Rectal smooth muscle tissue (tissue), 1 donor: Measurements from ENCODE around the gene GLIS1.

Experiments
- H3K27ac ChIP-seq: one replicate; pipeline ENCODE4 v1.7.0; 2013; ENCODE audit warnings: low read depth, low read length, inconsistent platforms
- H3K27me3 ChIP-seq: one replicate; pipeline ENCODE4 v1.7.0; 2013; ENCODE audit warnings: low read length; ENCODE audit not compliant: control insufficient read depth, insufficient read depth
- H3K36me3 ChIP-seq: one replicate; pipeline ENCODE4 v1.7.0; 2013; ENCODE audit warnings: low read length; ENCODE audit not compliant: control insufficient read depth, insufficient read depth
- H3K4me1 ChIP-seq: one replicate; pipeline ENCODE4 v1.7.0; 2013; ENCODE audit warnings: low read length; ENCODE audit not compliant: control insufficient read depth, insufficient read depth
- H3K4me3 ChIP-seq: one replicate; pipeline ENCODE4 v1.7.0; 2013; ENCODE audit warnings: low read length
- H3K9ac ChIP-seq: one replicate; pipeline ENCODE4 v1.7.0; 2013; ENCODE audit warnings: low read length

GLIS1 gene

DNA sequence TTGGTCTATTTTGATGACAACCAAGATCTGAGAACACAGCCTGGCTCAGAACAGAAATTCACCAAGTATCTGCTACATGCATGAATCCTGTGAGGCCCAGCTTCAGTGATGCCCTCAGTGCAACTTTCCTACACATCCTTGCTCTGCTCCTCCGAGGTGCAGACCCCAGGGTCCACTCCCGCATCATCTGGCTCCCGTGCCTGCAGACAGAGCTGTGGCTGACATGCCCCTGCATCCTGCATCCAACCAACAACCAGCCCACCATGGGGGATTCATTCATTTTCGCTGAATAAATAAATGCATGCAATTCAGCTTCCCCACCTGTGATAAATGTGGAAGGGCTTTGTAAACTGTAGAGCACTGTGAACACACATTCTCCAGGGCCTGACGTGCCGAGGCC, 112.3 kb downstream of the GLIS1 start:
- Histone ChIP-seq H3K9ac (no peak overlapping the region), H3K4me3 (no peak overlapping the region), H3K36me3 (no peaks in the 10 kb centered on the region), H3K4me1 (no peaks in the 10 kb centered on the region), H3K27me3 (no peaks in the 10 kb centered on the region), H3K27ac (no peak overlapping the region)

DNA sequence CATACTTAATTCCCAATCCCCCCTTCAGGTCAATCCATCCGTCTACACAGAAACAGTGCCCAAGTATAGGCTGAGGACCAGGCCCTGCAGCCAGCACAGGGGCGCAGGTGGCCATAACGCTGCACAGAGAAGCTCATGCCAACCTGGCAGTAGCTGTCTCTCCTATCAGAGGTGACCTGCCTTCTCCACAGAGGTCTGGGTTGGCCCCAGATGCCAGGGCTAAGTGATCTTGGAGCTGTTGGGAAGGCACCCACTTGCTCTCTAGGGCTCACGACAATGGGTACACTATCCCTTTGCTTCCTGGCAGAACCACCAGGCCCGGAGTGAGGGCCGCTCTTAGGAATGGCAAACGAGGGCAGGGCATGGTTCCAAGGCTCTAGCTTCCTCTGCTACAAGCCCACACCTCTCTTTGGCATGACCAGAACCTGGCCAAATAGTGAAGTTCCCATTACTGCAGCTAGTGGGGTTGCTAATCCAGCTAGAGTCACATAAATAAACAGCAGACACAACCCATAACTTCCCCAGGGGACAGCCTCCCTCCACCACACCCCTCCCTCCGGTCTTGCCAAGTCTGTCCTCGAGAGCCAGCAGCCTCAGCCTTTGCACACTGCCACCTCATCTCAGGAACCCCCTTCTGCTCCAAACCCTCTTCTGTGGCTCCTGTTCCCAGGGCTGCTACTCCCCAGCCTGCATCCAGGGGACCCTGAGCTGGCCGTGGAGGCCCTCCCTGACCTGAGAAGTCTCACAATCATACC, 113.0 kb downstream of the GLIS1 start:
- no peaks in the 10 kb centered on the region for H3K4me1 ChIP-seq
- no peak overlapping the region for H3K4me3 ChIP-seq
- H3K36me3 ChIP-seq = no peaks in the 10 kb centered on the region
- H3K27me3 ChIP-seq = no peaks in the 10 kb centered on the region
- no peak overlapping the region for H3K27ac ChIP-seq
- H3K9ac ChIP-seq = no peak overlapping the region

DNA sequence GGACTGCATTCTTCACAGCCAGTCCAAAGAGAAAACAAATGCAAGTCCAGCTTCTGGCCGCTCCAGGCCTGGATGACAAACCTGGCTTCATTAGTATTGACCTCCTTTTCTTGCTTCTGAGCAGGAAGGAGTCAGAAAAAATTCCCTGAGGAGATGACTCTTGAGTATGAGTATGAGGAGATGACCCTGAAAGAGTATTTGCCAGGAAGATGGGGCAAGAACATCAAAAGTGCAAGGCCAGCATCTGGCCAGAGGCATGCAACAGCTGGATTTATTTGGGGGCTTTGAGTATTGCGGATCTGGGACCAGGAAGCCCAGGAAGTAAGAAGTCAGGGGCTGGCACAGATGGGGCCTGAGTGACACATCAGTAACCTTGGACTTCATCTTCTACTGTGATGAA, 113.9 kb downstream of the GLIS1 start:
- no peak overlapping the region for H3K27ac ChIP-seq
- no peak overlapping the region for H3K9ac ChIP-seq

DNA sequence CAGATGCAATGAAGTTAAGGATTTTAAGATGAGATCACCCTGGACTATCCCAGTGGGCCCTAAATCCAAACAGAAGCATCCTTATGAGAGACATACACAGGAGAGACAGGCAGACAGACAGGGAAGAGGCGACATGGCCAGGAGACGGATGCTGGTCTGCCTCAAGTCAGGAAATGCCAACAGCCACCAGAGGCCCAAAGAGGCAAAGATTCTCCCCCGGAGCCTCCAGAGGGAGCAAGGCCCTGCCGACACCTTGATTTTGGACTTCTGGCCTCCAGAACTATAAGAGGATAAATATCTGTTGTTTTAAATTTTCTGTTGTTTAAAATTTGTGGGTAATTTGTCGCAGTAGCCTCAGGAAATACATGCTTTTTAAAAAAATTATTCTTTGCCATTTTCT, 116.4 kb downstream of the GLIS1 start:
- Histone ChIP-seq H3K36me3 (no peaks in the 10 kb centered on the region), H3K27me3 (no peaks in the 10 kb centered on the region), H3K9ac (no peak overlapping the region), H3K4me1 (no peaks in the 10 kb centered on the region), H3K4me3 (no peak overlapping the region), H3K27ac (no peak overlapping the region)

More for the DNA sequence above, 113.9 kb downstream of the GLIS1 start:
- no peaks in the 10 kb centered on the region for H3K4me1 ChIP-seq
- H3K36me3 ChIP-seq = no peaks in the 10 kb centered on the region
- no peaks in the 10 kb centered on the region for H3K27me3 ChIP-seq
- H3K4me3 ChIP-seq = no peak overlapping the region

DNA sequence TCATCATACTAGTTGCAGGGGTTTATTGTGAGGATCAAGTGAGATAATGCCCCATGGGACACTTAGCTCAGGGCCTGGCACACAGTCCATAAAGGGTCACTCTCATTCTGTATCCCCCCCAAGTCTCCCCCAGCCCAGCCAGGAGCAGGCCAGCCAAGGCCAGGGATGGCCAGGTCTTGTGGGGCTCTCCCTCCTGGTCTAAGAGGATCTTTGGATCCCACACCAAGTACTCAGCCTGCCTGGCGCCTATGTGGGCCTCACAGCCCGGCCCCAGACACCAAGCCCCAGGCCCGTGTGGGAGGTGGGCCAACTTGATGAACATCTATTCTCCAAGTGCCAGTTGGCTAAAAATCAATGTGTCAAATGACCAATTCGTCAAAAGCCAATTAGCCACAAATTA, 117.8 kb downstream of the GLIS1 start:
- Histone ChIP-seq H3K9ac (no peak overlapping the region), H3K4me1 (no peaks in the 10 kb centered on the region), H3K27ac (no peak overlapping the region), H3K27me3 (no peaks in the 10 kb centered on the region), H3K36me3 (no peaks in the 10 kb centered on the region), H3K4me3 (no peak overlapping the region)

DNA sequence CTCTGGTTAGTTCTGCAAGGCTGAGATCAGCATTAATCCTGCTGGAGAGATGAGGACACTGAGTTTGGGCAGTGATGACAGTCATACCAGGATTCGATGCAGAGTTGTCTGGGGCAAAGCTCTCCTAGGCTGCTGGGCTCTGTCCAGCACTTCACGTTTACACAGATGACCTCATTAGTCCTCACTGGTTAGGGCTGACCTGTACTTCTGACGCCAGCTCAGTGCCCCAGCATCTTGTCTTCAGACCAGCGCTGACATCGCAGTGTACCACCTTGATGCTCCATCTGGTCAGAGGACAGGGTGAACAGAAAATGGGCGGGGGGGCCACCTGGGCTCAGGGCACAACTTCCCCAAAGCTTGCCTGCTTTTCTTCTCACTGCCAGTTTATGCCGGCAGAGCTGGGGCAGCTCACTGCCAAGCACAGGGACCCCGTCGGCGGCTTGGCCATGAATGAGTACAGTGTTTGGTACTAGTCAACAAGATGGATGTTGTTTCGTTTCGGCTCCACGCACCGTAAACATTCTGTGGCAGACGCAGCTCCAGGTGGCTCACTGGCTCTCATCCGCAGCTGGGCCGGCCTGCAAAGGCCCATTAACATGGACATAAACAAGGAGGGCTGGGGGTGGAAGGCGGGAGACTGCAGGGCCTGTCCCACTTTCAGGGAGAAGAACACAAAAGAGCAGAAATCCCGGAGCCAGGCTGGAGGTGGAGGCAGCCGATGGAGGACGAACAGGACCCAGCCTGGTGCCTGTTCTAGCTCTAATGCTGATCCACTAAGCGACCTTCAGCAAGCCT, 118.7 kb downstream of the GLIS1 start:
- Histone ChIP-seq H3K4me1 (no peaks in the 10 kb centered on the region), H3K9ac (no peak overlapping the region), H3K4me3 (no peak overlapping the region), H3K36me3 (no peaks in the 10 kb centered on the region), H3K27ac (no peak overlapping the region), H3K27me3 (no peaks in the 10 kb centered on the region)

DNA sequence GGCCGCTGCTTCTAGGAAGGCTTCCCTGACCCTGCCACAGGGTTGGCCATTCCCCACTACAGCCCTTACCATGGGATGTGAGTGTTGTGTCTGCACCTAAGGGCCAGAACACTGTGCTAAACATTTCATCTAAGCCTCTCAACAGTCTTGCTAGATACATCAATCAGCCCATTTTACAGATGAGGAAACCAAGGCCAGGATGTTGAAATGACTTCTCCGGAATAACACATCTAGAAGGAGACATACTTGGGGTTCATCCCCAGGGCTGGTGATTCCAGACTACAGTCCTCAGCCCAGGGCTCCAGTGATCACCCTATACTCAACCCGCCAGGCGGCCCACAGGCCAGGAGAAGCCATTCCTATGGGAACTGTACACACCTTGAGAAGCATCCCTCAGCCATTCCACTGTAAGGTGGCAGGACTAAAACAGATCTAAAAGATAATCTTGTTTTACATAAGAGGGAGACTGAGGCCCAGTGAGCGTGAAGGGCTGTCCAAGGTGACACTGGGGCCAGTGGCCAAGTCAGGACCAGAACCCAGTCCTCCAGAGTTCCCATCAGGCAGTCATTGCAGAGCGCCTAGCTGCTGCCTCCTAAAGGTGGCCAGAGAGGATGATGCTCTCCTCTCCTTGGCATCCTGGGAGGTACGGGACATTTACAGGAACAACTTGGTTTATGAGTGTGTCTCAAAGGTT, 119.5 kb downstream of the GLIS1 start:
- no peak overlapping the region for H3K27ac ChIP-seq
- H3K27me3 ChIP-seq = no peaks in the 10 kb centered on the region
- no peaks in the 10 kb centered on the region for H3K4me1 ChIP-seq
- no peaks in the 10 kb centered on the region for H3K36me3 ChIP-seq
- H3K9ac ChIP-seq = no peak overlapping the region
- no peak overlapping the region for H3K4me3 ChIP-seq

DNA sequence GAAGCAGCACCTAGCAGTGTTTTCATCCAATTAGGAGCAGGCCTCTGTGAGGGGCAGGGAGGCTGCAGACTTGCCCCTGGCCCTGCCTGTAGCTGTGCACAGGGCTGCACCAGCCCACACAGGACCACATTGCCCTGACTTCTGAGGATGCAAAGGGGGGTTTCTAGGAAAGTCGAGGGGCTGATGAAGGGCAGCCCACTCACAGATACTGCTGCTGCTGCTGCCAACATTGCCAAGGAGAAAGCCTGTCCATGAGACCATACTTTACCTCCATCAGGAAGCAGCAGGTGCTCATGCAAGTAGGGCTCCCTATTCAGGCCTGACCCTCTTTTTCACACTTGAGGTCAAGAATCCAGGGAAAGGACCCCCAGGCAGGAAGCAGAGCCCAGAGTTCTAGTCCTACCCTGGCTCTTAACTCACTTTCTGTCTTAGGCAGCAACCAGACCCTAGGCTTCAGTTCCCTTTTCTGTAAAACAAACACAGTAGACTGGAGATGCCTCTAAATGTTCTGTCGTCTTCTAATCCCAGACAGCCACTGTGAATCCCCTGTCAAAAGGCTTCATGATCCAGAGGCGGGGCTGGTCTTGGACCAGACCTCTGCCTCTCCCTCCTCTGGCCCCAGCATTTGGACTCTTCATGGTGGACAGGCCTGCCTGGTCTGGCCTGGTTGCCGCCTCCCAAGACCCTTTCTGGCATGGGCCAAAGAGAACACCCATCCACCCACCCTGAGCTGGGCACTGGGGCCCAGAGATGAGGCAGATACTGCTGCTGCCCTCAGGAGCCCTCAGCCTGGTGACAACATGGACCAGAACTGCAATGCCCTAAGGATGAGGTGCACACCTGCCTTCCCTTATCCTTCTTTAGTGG, 120.2 kb downstream of the GLIS1 start:
- Histone ChIP-seq H3K36me3 (no peaks in the 10 kb centered on the region), H3K9ac (no peak overlapping the region), H3K27me3 (no peaks in the 10 kb centered on the region), H3K4me3 (no peak overlapping the region), H3K27ac (no peak overlapping the region), H3K4me1 (no peaks in the 10 kb centered on the region)

DNA sequence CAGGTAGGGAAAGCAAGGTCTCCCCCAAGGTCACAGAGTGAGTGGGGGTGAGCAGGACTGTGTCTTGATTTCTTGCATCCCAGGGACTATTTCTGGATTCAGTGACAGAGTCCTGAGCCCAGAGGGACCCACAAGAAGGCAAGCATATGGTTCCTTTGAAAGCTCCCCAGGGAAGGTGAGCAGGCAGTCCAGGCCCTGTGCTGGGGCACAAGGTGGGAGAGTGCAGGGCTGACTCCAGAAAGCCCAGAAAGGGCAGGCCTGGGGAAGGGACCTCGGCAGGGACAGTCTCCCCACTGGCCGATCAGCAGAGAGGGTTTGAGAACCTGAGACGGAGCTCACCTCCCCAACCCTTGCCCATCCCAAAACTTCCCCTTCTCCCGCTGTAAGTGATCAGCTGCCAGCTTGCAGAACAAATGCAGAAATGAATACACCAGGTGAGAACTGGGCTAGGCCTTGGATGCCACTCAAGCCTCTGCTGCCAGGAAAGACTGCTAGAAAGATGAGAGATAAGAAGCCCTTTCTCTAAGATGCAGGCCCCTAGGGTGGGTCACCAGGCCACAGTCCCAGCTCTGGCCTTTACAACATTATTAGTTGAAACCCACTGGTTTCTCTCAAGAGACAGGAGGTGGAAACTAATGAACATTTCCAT, 121.0 kb downstream of the GLIS1 start:
- Histone ChIP-seq H3K27ac (no peak overlapping the region), H3K27me3 (no peaks in the 10 kb centered on the region), H3K9ac (no peak overlapping the region), H3K4me3 (no peak overlapping the region), H3K36me3 (no peaks in the 10 kb centered on the region), H3K4me1 (no peaks in the 10 kb centered on the region)

DNA sequence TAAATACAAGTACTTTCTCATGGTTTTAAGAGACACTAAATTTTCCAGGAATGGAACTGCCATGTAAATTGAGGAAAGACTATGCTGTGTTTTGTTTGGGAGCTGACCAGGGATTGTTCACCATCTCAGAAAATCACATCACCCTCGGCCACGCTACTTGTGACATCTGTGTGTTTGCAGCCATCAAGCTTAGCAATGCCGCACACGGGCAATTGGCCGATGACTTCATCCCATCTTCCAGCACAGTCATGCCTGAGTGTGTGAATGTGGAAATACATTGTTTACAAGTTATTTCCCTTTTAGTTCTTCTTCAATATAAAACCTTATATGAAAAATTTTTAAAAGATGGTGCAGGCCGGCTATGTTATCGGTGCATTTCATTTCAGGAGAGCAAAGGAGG, 121.6 kb downstream of the GLIS1 start:
- Histone ChIP-seq H3K27me3 (no peaks in the 10 kb centered on the region), H3K27ac (no peak overlapping the region), H3K4me1 (no peaks in the 10 kb centered on the region), H3K4me3 (no peak overlapping the region), H3K9ac (no peak overlapping the region), H3K36me3 (no peaks in the 10 kb centered on the region)

DNA sequence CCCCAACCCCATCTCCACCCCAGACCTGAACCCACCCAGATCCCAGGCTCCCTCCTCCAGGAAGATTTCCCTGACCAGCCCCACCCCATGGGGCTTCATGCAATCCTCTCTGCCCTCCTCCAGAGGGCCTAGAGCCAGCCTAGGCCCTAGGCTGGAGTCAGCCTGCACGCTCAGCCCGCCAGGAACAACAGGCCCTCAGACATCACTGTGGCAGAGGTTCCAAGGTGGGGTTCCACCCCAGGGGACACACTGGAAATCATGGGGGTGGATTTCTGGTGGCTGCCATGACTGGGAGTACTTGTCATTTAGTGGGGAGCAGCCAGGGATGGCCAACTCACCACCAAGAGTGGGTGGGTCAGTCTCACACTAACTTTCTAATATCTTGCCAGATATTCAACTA, 122.0 kb downstream of the GLIS1 start:
- Histone ChIP-seq H3K27me3 (no peaks in the 10 kb centered on the region), H3K27ac (no peak overlapping the region), H3K4me3 (no peak overlapping the region), H3K36me3 (no peaks in the 10 kb centered on the region), H3K9ac (no peak overlapping the region), H3K4me1 (no peaks in the 10 kb centered on the region)
